Activated T-helper 17 cell treated with anti-CD3 and anti-CD28 coated beads, Interleukin-2, amount 50 U/mL, for 72 hours (primary cell): ENCODE data around the gene SCD5. TPM values are rescaled to one million over a fixed set of nuclear protein-coding genes. Genes with fewer than 3 reads are reported as not detected.

Source experiments
- ATAC-seq: fragments of 150-1000 bp; cut with Tn5 transposase; replicated peaks from 2 replicates; pipeline ENCODE4 v1.10.0; 2021; ENCODE audit warnings: mild to moderate bottlenecking, moderate library complexity
- H3K27ac Mint-ChIP-seq: one replicate; pipeline ENCODE4 v1.8.0; 2022; ENCODE audit warnings: mixed read lengths
- H3K27me3 Mint-ChIP-seq: one replicate; pipeline ENCODE4 v1.8.0; 2022; ENCODE audit warnings: mixed read lengths
- H3K36me3 Mint-ChIP-seq: one replicate; pipeline ENCODE4 v1.8.0; 2022; ENCODE audit warnings: low read depth, mild to moderate bottlenecking, mixed read lengths
- H3K4me1 Mint-ChIP-seq: one replicate; pipeline ENCODE4 v1.8.0; 2022; ENCODE audit warnings: mixed read lengths
- H3K4me3 Mint-ChIP-seq: one replicate; pipeline ENCODE4 v1.8.0; 2022; ENCODE audit warnings: mild to moderate bottlenecking, mixed read lengths
- H3K9me3 Mint-ChIP-seq: one replicate; pipeline ENCODE4 v1.8.0; 2022; ENCODE audit warnings: mixed read lengths
- total RNA-seq, 2 donors: library from RNA; stranded (reverse); gene quantifications; one replicate each; pipeline ENCODE4 v1.2.3, GENCODE V29; 2022

Gene SCD5
- total RNA-seq, 2 donors from 2014 or later = 0.21 to 0.91 TPM

DNA sequence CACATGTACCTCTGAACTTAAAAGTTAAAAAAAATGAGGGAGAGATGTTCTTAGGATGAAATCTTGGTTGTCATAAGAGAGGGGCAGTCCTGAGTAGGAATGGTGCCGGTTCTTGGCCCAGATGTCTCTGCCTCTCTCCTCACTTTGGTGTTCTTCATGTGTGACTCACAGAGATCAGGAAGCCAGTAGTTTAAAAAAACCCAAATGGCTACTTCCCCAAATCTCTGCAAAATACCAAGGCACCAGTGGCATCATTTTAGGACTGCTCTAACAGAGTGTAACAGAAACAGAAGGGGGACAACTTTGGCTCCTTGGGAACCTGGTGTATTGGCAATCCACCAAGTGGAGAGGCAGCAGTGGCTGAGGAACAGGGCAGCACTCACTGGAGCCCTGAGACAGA, 116.8 kb downstream of the SCD5 start:
- Mint-ChIP-seq H3K4me1 (no peaks in the 10 kb centered on the region), H3K9me3 (no peaks in the 10 kb centered on the region), H3K4me3 (no peak overlapping the region), H3K27me3 (peaks cover 19% of the 10 kb centered on the region), H3K36me3 (no peaks in the 10 kb centered on the region), H3K27ac (no peak overlapping the region)
- no peak for ATAC-seq

DNA sequence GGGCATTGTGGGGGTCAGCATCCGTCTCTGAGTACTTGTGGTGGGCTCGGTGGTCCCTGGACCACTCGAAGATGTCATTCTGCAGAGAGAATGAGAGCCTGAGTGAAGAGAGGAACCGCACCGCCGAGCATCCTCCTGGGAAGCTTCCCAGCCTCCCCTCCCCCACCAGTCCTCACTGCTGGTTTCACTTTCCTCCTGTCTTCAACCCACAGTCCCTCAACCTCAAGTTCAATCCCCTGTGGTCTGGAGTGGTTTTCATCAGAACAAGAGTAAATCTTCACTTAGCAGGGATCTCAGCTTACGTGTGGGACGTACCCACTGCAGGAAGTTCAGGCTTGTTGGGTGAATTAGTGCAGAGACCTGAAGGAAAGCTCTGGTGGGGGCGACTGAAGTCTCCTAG, 117.8 kb downstream of the SCD5 start:
- H3K36me3 Mint-ChIP-seq = no peaks in the 10 kb centered on the region
- H3K9me3 Mint-ChIP-seq = no peaks in the 10 kb centered on the region
- no peaks in the 10 kb centered on the region for H3K4me1 Mint-ChIP-seq
- H3K27me3 Mint-ChIP-seq = peaks cover 19% of the 10 kb centered on the region
- no peak overlapping the region for H3K27ac Mint-ChIP-seq
- no peak overlapping the region for H3K4me3 Mint-ChIP-seq
- ATAC-seq = no peak

DNA sequence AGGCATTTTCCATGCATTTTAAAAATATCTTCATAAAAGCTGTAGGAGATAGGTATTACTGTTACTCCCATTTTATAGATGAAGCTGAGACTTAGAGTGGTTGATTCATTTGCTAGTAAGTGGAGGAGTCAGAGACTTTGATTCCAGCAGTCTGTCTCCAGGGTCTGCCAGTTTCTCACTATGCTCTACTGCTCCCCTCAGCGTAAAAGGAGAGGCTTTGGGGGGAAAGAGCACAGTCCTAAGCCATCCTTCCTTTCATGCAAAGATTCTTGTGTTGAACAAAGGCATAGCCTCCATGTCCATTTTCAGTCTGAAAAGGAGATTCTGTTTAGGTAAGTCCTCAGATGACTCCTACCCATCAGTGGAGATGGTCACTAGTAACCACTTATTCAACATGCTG, 119.1 kb downstream of the SCD5 start:
- ATAC-seq = no peak
- no peaks in the 10 kb centered on the region for H3K4me1 Mint-ChIP-seq
- H3K4me3 Mint-ChIP-seq = no peak overlapping the region
- H3K9me3 Mint-ChIP-seq = no peaks in the 10 kb centered on the region
- no peaks in the 10 kb centered on the region for H3K36me3 Mint-ChIP-seq
- peaks cover 16% of the 10 kb centered on the region for H3K27me3 Mint-ChIP-seq
- no peak overlapping the region for H3K27ac Mint-ChIP-seq

DNA sequence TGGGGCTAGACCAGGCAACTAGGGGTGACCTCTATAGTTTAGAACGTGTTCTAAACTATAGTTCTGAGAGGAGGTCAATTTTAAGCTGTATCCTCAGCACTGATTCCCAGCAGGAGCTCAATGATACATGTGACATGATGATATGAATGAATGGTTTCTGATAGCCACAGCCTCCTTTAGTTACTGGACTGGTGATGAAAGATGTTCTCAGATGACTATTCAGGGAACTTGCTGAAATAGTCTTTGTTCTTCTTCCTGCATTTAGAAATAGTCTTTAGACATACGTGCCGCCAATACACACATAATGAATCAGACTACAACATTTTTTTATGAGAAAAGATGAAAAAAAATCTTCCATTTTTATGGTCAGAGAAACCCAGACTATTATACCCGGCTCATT, 120.5 kb downstream of the SCD5 start:
- Mint-ChIP-seq H3K4me1 (no peaks in the 10 kb centered on the region), H3K4me3 (no peak overlapping the region), H3K27ac (no peak overlapping the region)

DNA sequence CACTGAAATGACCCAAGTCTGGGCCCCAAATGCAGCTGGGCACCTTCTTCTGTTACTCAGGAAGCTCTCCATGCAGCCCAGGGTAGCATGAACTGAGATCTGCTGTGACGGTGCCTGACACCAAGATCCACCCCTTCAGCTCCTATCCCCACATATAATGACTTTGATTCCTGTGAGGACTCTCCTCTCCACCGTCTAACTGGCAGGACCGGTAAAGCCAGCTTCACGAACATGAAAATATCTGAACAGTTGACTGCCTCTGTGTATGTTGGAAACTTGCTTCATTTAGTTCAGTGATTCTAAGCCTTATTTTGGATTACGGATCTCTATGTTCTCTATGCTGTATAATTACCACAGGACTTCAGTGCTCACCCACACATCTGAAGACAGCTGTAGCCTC, 121.3 kb downstream of the SCD5 start:
- no peak for ATAC-seq
- H3K4me3 Mint-ChIP-seq = no peak overlapping the region
- no peak overlapping the region for H3K27ac Mint-ChIP-seq
- no peaks in the 10 kb centered on the region for H3K9me3 Mint-ChIP-seq
- H3K36me3 Mint-ChIP-seq = no peaks in the 10 kb centered on the region
- H3K4me1 Mint-ChIP-seq = no peaks in the 10 kb centered on the region
- peaks cover 8% of the 10 kb centered on the region for H3K27me3 Mint-ChIP-seq

More for the DNA sequence above, 120.5 kb downstream of the SCD5 start:
- no peaks in the 10 kb centered on the region for H3K36me3 Mint-ChIP-seq
- no peak for ATAC-seq
- H3K27me3 Mint-ChIP-seq = peaks cover 8% of the 10 kb centered on the region
- no peaks in the 10 kb centered on the region for H3K9me3 Mint-ChIP-seq

DNA sequence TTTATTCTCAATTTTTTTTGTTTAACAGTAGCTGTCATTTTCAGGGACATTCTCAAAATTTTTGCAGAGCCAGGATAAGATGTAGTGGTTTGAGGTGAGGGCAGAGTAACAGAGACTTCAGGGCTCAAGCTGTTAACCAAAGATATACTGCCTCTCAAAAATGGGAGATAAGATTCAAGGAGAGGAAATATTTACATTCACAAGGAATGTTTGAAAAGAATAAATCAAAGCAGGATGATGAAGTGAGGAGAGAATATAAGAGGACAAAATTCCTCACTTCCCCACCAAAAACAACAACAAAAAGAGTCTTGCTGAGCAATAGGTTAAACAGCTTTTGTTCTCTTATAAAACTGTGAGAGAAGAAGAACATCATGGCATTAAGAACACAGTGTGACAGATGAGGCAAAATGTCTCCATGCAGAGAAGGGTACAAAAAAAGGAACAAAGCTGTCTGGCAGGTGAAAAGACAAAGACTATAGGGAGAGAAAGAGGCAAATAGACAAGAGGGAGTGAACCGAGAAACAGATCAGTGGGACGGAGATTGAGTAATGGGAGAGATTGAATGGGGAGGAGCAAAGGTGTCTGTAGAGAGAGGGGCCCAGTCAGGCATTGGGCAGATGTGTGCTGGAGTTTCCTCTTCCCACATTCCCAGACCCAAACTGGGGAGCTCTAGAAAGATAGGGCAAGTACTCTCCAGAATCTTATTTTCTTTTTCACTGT, 130.7 kb downstream of the SCD5 start:
- ATAC-seq = no peak
- H3K36me3 Mint-ChIP-seq = no peaks in the 10 kb centered on the region
- no peaks in the 10 kb centered on the region for H3K4me1 Mint-ChIP-seq
- peaks cover 11% of the 10 kb centered on the region for H3K9me3 Mint-ChIP-seq
- no peak overlapping the region for H3K27ac Mint-ChIP-seq
- no peak overlapping the region for H3K4me3 Mint-ChIP-seq
- peaks cover 14% of the 10 kb centered on the region for H3K27me3 Mint-ChIP-seq

DNA sequence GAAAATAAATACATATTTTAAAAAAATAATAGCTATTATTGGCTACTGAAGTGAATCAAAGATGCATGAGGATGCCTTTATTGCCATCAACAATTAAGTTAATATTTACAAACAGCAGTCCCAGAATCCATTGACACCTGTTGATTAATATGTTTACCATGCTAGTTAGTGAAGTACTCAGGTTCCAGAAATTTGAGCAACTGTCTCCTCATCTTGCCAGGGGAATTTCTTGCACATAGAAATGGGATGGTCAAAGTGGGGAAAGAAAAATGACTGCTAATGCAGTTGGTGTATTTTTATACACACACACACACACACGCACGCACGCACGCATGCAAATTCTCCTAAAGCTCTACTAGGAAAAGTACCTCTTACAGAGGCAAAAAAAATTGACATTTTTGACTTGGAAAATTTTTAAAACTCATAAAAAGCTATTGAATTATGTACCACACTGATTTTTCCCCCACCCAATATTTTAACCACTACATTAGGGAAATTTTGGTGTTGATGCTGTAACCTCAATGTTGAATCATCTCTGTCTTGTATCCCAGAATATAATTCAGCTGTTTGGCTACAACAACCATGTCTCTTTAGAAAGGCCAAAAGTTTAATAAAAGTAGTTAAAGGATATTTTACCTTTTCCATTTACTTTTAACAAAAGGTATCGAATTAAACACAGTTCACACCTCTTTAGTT, 131.5 kb downstream of the SCD5 start:
- no peaks in the 10 kb centered on the region for H3K4me1 Mint-ChIP-seq
- H3K36me3 Mint-ChIP-seq = no peaks in the 10 kb centered on the region
- H3K4me3 Mint-ChIP-seq = no peak overlapping the region
- no peak overlapping the region for H3K27ac Mint-ChIP-seq
- no peak for ATAC-seq
- H3K9me3 Mint-ChIP-seq = peaks cover 11% of the 10 kb centered on the region
- peaks cover 16% of the 10 kb centered on the region for H3K27me3 Mint-ChIP-seq

DNA sequence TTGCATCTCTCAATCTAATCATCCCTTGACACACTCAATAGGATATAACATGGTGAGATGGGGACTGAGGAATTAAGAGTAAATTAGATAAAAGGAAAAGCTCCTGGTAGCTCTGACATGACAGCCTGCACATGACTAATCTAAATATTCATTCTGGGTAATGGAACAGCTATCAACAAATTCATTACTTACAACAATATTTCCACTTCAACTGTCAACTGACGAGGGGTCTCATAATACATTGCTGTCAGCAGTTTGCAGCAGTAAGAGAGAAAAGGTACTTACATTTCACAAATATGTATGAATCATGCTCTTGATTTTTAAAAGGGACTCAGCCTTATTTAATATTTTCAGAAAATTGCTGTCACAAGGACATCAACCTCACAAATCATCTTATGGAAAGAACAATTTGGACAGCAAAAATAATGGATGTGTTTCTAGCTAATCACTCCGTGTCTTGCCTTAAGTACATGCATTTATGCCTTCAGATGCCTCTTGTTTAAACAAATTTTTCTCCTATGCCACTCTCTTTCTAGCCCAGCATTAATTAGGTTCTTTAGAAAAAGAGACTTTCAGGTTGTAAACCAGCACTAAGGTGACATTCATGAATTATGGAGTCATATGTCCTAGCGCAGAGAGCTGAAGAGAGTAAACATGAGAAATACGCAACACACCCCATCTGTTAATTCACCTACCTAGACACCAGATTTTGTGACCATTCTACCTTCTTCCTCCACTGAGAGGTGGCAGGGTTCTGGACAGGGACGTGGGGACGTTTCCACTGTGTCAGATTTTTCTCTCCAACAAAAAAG, 137.2 kb downstream of the SCD5 start:
- no peak overlapping the region for H3K27ac Mint-ChIP-seq
- no peak for ATAC-seq

DNA sequence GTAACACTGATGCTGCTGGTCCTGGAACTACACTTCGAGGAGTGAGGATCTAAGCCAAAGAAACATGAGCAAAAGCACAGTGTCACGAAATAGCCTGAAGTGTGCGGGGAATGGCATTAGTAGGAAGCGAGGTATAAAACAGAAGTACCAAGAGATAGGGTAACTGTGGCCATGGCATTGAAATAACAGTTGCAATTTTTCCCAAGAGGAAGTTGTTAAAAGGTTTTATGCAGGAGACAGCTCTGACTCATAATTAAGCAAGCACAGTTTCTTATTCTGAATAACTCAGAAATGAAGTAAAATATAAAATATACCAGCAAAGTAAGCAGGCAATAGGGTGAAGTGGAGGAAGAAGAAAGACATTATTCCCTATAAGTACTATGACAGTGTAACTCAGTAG, 146.5 kb downstream of the SCD5 start:
- H3K4me3 Mint-ChIP-seq = no peak overlapping the region
- H3K9me3 Mint-ChIP-seq = no peaks in the 10 kb centered on the region
- ATAC-seq = no peak
- no peak overlapping the region for H3K27ac Mint-ChIP-seq
- H3K4me1 Mint-ChIP-seq = no peaks in the 10 kb centered on the region
- H3K27me3 Mint-ChIP-seq = peaks cover 4% of the 10 kb centered on the region
- no peaks in the 10 kb centered on the region for H3K36me3 Mint-ChIP-seq

More for the DNA sequence above, 137.2 kb downstream of the SCD5 start:
- Mint-ChIP-seq H3K9me3 (no peaks in the 10 kb centered on the region), H3K4me3 (no peak overlapping the region), H3K4me1 (no peaks in the 10 kb centered on the region), H3K27me3 (peaks cover 17% of the 10 kb centered on the region), H3K36me3 (no peaks in the 10 kb centered on the region)

DNA sequence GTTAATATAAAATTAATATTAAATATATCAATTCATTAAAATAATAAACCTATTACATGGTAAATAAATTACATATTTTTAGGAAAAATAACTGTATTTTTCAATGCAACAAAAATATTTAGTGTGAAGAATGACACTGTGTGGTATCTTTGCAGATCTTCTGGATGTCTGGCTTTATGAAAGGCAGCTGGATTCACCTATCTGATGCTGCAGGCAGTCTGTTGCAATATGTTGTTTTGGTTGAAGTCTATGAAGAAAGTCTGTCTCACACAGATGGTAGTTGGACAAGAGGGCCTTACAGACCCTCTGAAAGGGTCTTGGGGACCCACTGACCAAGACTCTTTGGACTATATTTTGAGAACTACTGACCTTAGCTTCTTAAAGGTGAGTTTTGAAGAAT, 147.7 kb downstream of the SCD5 start:
- H3K4me3 Mint-ChIP-seq = no peak overlapping the region
- ATAC-seq = no peak
- no peaks in the 10 kb centered on the region for H3K4me1 Mint-ChIP-seq
- no peak overlapping the region for H3K27ac Mint-ChIP-seq
- no peaks in the 10 kb centered on the region for H3K9me3 Mint-ChIP-seq
- no peaks in the 10 kb centered on the region for H3K36me3 Mint-ChIP-seq
- peaks cover 4% of the 10 kb centered on the region for H3K27me3 Mint-ChIP-seq

DNA sequence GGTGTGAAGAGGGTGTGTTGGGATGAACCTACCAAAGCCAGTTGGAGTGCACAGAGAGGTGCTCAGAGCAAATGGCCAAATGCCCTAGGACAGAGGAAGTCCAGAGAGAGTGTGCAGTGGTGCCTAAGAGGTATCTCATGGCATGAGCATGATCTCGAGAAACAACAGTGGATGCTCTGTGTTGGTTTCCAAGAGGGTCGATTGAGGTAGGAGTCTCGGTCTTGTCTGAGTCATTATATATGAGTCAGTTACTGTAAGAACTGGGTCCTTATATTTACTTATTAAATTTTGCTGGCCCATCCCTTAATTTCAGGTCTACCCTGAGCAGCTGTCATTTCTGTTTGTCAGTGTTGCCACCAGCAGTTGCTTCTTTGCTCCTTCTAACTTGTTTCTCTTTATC, 150.2 kb downstream of the SCD5 start:
- H3K4me3 Mint-ChIP-seq = no peak overlapping the region
- H3K4me1 Mint-ChIP-seq = no peaks in the 10 kb centered on the region
- H3K36me3 Mint-ChIP-seq = no peaks in the 10 kb centered on the region
- H3K27me3 Mint-ChIP-seq = peaks cover 7% of the 10 kb centered on the region
- H3K9me3 Mint-ChIP-seq = no peaks in the 10 kb centered on the region
- H3K27ac Mint-ChIP-seq = no peak overlapping the region
- no peak for ATAC-seq

DNA sequence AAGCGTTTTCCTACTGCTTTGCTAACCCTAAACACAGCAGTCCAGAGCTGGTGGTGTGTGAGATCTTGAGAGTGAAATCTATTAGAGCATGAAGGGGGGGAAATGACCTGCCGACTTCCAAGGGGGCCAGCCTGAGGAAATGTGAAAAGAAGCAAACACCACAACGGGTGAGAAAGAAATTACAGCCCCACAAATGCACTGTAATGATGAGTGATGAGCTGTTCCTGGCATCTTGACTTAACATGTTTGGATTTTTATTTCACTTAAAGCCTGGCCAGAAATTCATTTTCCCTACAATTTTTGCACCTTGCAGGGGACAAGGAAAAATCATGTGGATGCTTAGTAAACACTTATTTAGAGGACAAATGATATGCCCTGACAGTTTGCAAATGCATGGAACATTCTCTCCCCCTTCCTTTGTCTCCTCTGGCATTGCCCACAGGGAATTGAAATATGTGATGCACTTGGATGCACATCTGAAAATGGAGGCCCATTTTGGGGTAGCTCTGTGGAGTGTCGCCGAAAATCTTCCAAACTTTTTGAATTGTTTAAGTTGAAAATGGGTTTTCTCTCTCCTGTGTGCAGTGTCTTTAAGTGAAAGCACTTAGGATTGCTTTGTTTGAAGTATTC, 152.5 kb downstream of the SCD5 start:
- Mint-ChIP-seq H3K36me3 (no peaks in the 10 kb centered on the region), H3K27ac (no peak overlapping the region), H3K4me3 (no peak overlapping the region), H3K9me3 (no peaks in the 10 kb centered on the region), H3K27me3 (peaks cover 11% of the 10 kb centered on the region), H3K4me1 (no peaks in the 10 kb centered on the region)
- ATAC-seq = no peak

DNA sequence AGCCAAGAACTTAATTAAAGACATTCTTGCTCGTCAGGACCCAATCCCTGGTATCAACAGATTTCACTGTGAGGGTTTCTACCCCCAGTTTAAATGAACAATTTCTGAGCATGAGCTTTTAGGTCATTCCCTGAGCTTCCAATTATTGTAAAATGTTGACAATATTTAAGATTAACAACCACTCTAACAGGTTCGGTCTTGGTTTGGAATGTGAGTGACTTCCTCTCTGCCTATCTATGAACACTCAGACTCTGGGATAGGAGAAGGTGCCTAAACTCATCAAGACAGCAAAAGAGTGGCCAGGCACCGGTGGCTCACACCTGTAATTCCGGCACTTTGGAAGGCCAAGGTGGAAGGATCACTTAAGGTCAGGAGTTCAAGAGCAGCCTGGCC, 153.9 kb downstream of the SCD5 start:
- Mint-ChIP-seq H3K9me3 (no peaks in the 10 kb centered on the region), H3K4me1 (no peaks in the 10 kb centered on the region), H3K36me3 (no peaks in the 10 kb centered on the region), H3K4me3 (no peak overlapping the region), H3K27ac (no peak overlapping the region), H3K27me3 (peaks cover 9% of the 10 kb centered on the region)
- ATAC-seq = no peak

DNA sequence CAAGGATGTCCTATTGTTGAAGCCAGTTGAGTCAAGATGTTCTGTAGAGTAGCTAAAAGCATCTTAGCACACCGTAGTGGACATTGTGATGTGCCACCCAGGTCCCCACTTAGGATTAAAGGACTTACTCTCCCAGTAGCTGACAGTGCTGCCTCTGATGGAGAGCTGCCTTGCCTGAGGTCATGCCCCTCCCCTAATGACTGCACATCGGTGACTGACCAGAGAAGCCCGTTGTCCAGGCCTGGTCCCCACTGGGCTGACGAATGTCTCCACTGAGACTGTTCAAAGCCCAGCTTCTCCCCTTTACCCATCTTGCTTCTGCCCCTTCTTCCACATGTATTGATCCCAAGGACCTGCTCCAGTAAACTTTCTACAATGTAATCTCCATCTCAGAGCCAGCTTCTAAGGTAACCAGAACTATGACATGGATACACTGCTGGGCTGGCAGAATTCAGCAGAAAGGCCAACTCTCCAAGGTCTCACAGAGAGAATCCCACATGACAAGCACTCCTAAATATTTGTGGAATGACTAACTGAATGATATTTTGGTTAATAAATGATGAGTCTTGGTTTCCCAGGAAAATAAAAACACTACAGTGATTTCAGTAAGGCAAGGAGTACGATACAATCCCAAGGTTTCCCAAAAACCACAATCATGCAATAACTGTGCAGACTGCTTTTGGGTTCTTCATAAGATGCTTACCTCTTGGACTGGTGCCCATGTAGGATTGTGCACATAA, 154.4 kb downstream of the SCD5 start:
- no peak for ATAC-seq
- no peak overlapping the region for H3K27ac Mint-ChIP-seq
- peaks cover 9% of the 10 kb centered on the region for H3K27me3 Mint-ChIP-seq
- H3K36me3 Mint-ChIP-seq = no peaks in the 10 kb centered on the region
- no peak overlapping the region for H3K4me3 Mint-ChIP-seq
- H3K4me1 Mint-ChIP-seq = no peaks in the 10 kb centered on the region
- no peaks in the 10 kb centered on the region for H3K9me3 Mint-ChIP-seq
